HG02588 (cell line): ENCODE measurements around the gene CSTF1.

Experiments used
- ATAC-seq: cut with Tn5 transposase; IDR thresholded peaks from one replicate; pipeline ENCODE4 v1.9.1; 2021; ENCODE audit warnings: mild to moderate bottlenecking, moderate library complexity; ENCODE audit not compliant: unreplicated experiment

Gene CSTF1

GRCh38 chr20:56392132-56392880, at the start of gene CSTF1, which contains the start of gene AURKA:
Gene CSTF1, plus strand, starts transcription at chr20:56392645. Its CDS starts 2,908 bp downstream, at chr20:56395553.
Gene AURKA, minus strand, starts transcription at chr20:56392215. Its CDS starts 4,018 bp downstream, at chr20:56388197.
- peak; percentile 90 for ATAC-seq

GRCh38 chr20:56342783-56343182, 49.7 kb upstream of the CSTF1 start:
- ATAC-seq = no peak

GRCh38 chr20:56343861-56344381, 48.5 kb upstream of the CSTF1 start:
- no peak for ATAC-seq

- no peak for ATAC-seq
These were observed 46.5 kb upstream of the CSTF1 start for GRCh38 chr20:56345911-56346310.

GRCh38 chr20:56347628-56348304, 44.7 kb upstream of the CSTF1 start:
- ATAC-seq = no peak

- ATAC-seq = no peak
These were observed 44.1 kb upstream of the CSTF1 start for GRCh38 chr20:56348305-56348693.

GRCh38 chr20:56348746-56349145, 43.7 kb upstream of the CSTF1 start:
- ATAC-seq = no peak

GRCh38 chr20:56350842-56351241, 41.6 kb upstream of the CSTF1 start:
- ATAC-seq = no peak

GRCh38 chr20:56352345-56353055, 39.9 kb upstream of the CSTF1 start:
- ATAC-seq = no peak

GRCh38 chr20:56353356-56353755, 39.1 kb upstream of the CSTF1 start:
- no peak for ATAC-seq

- ATAC-seq = no peak
These were observed 34.4 kb upstream of the CSTF1 start for GRCh38 chr20:56358070-56358469.

- peak; percentile 99 for ATAC-seq
These were observed 33.7 kb upstream of the CSTF1 start, which contains the start of gene FAM210B for GRCh38 chr20:56358600-56359211. Gene FAM210B, plus strand, starts transcription at chr20:56358974. Its CDS starts 32 bp downstream, at chr20:56359006.

- ATAC-seq = peak; percentile 11
These were observed 33.0 kb upstream of the CSTF1 start for GRCh38 chr20:56359212-56360132.

GRCh38 chr20:56360133-56360907, 32.1 kb upstream of the CSTF1 start:
- ATAC-seq = no peak

GRCh38 chr20:56360908-56361205, 31.6 kb upstream of the CSTF1 start:
- ATAC-seq = no peak

- no peak for ATAC-seq
These were observed 30.5 kb upstream of the CSTF1 start for GRCh38 chr20:56361900-56362299.

- no peak for ATAC-seq
These were observed 29.5 kb upstream of the CSTF1 start for GRCh38 chr20:56362833-56363413.

GRCh38 chr20:56363491-56363890, 29.0 kb upstream of the CSTF1 start:
- no peak for ATAC-seq
